HEK293 (cell line): Measurements from ENCODE around the gene SLC22A31.

Experiments used
- GFI1B ChIP-seq: fragments of 450-650 bp; formaldehyde crosslinking; IDR thresholded peaks from 2 replicates; pipeline ENCODE4 v1.5.1; 2016; ENCODE audit warnings: missing biosample characterization, missing genetic modification characterization
- IKZF3 ChIP-seq: fragments of 450-650 bp; IDR thresholded peaks from 2 replicates; pipeline ENCODE4 v1.5.0; 2018; ENCODE audit warnings: missing biosample characterization, mild to moderate bottlenecking, missing genetic modification characterization, moderate library complexity
- KLF7 ChIP-seq: fragments of 450-650 bp; formaldehyde crosslinking; IDR thresholded peaks from 2 replicates; pipeline ENCODE4 v1.5.1; 2016; ENCODE audit warnings: missing biosample characterization, missing genetic modification characterization, borderline replicate concordance
- PRDM2 ChIP-seq: fragments of 450-650 bp; formaldehyde crosslinking; IDR thresholded peaks from 2 replicates; pipeline ENCODE4 v1.5.1; 2016; ENCODE audit warnings: missing biosample characterization, missing genetic modification characterization, borderline replicate concordance
- RBAK ChIP-seq: fragments of 450-650 bp; formaldehyde crosslinking; IDR thresholded peaks from 2 replicates; pipeline ENCODE4 v1.5.1; 2016; ENCODE audit warnings: missing biosample characterization, missing genetic modification characterization
- REST ChIP-seq: fragments of 450-650 bp; formaldehyde crosslinking; IDR thresholded peaks from 2 replicates; pipeline ENCODE4 v1.5.1; 2016; ENCODE audit warnings: missing biosample characterization, missing genetic modification characterization
- SCRT1 ChIP-seq: fragments of 450-650 bp; formaldehyde crosslinking; IDR thresholded peaks from 2 replicates; pipeline ENCODE4 v1.5.1; 2016; ENCODE audit warnings: missing biosample characterization, missing genetic modification characterization, borderline replicate concordance
- SETDB1 ChIP-seq: IDR thresholded peaks from one replicate; pipeline ENCODE4 v1.6.1; 2017; ENCODE audit warnings: mild to moderate bottlenecking, low read length, moderate library complexity, mixed read lengths; ENCODE audit not compliant: insufficient read length
- TCF7L2 ChIP-seq: IDR thresholded peaks from 2 replicates; pipeline ENCODE4 v1.6.1; 2011; ENCODE audit warnings: low read depth, mild to moderate bottlenecking, inconsistent platforms, low read length, moderate library complexity, borderline replicate concordance
- YY1 ChIP-seq: fragments of 450-650 bp; formaldehyde crosslinking; IDR thresholded peaks from 2 replicates; pipeline ENCODE4 v1.5.1; 2018; ENCODE audit warnings: missing biosample characterization, missing genetic modification characterization
- ZBTB17 ChIP-seq: fragments of 450-650 bp; formaldehyde crosslinking; IDR thresholded peaks from 2 replicates; pipeline ENCODE4 v1.5.1; 2016; ENCODE audit warnings: missing biosample characterization, missing genetic modification characterization
- ZBTB21 ChIP-seq: fragments of 450-650 bp; formaldehyde crosslinking; IDR thresholded peaks from 2 replicates; pipeline ENCODE4 v1.5.1; 2017; ENCODE audit warnings: missing biosample characterization, missing genetic modification characterization
- ZBTB8A ChIP-seq: fragments of 450-650 bp; formaldehyde crosslinking; IDR thresholded peaks from 2 replicates; pipeline ENCODE4 v1.5.1; 2016; ENCODE audit warnings: missing biosample characterization, missing genetic modification characterization
- ZFP69B ChIP-seq: fragments of 450-650 bp; formaldehyde crosslinking; IDR thresholded peaks from 2 replicates; pipeline ENCODE4 v1.5.1; 2016; ENCODE audit warnings: missing biosample characterization, missing genetic modification characterization
- ZNF121 ChIP-seq: fragments of 450-650 bp; formaldehyde crosslinking; IDR thresholded peaks from 2 replicates; pipeline ENCODE4 v1.5.1; 2016; ENCODE audit warnings: missing biosample characterization, missing genetic modification characterization
- ZNF221 ChIP-seq: fragments of 450-650 bp; formaldehyde crosslinking; IDR thresholded peaks from 2 replicates; pipeline ENCODE4 v1.5.1; 2017; ENCODE audit warnings: missing biosample characterization, missing genetic modification characterization, borderline replicate concordance
- ZNF266 ChIP-seq: fragments of 450-650 bp; formaldehyde crosslinking; IDR thresholded peaks from 2 replicates; pipeline ENCODE4 v1.5.1; 2016; ENCODE audit warnings: missing biosample characterization, missing genetic modification characterization, low read depth
- ZNF335 ChIP-seq: fragments of 450-650 bp; formaldehyde crosslinking; conservative IDR thresholded peaks from 2 replicates; pipeline ENCODE4 v1.5.1; 2016; ENCODE audit warnings: missing biosample characterization, missing genetic modification characterization
- ZNF362 ChIP-seq: fragments of 450-650 bp; formaldehyde crosslinking; IDR thresholded peaks from 2 replicates; pipeline ENCODE4 v1.5.1; 2016; ENCODE audit warnings: missing biosample characterization, missing genetic modification characterization
- ZNF473 ChIP-seq: fragments of 450-650 bp; formaldehyde crosslinking; IDR thresholded peaks from 2 replicates; pipeline ENCODE4 v1.5.1; 2017; ENCODE audit warnings: missing biosample characterization, missing genetic modification characterization
- ZNF521 ChIP-seq: fragments of 450-650 bp; formaldehyde crosslinking; IDR thresholded peaks from 2 replicates; pipeline ENCODE4 v1.5.1; 2017; ENCODE audit warnings: missing biosample characterization, mild to moderate bottlenecking, missing genetic modification characterization
- ZNF585B ChIP-seq: fragments of 450-650 bp; formaldehyde crosslinking; IDR thresholded peaks from 2 replicates; pipeline ENCODE4 v1.5.1; 2016; ENCODE audit warnings: missing biosample characterization, missing genetic modification characterization
- ZNF639 ChIP-seq: fragments of 450-650 bp; formaldehyde crosslinking; IDR thresholded peaks from 2 replicates; pipeline ENCODE4 v1.5.1; 2016; ENCODE audit warnings: missing biosample characterization, missing genetic modification characterization
- ZNF776 ChIP-seq: fragments of 450-650 bp; formaldehyde crosslinking; IDR thresholded peaks from 2 replicates; pipeline ENCODE4 v1.5.0; 2017; ENCODE audit warnings: missing biosample characterization, missing genetic modification characterization, borderline replicate concordance
- ZNF785 ChIP-seq: fragments of 450-650 bp; formaldehyde crosslinking; IDR thresholded peaks from 2 replicates; pipeline ENCODE4 v1.5.1; 2016; ENCODE audit warnings: missing biosample characterization, missing genetic modification characterization
- ZNF791 ChIP-seq: fragments of 450-650 bp; formaldehyde crosslinking; IDR thresholded peaks from 2 replicates; pipeline ENCODE4 v1.5.1; 2016; ENCODE audit warnings: missing biosample characterization, missing genetic modification characterization
- ZNF792 ChIP-seq: fragments of 450-650 bp; formaldehyde crosslinking; IDR thresholded peaks from 2 replicates; pipeline ENCODE4 v1.5.1; 2016; ENCODE audit warnings: missing biosample characterization, missing genetic modification characterization
- ZNF843 ChIP-seq: fragments of 450-650 bp; formaldehyde crosslinking; IDR thresholded peaks from 2 replicates; pipeline ENCODE4 v1.5.1; 2016; ENCODE audit warnings: missing biosample characterization, missing genetic modification characterization

The SLC22A31 gene

GRCh38 chr16:89241187-89242007 lies 41.1 kb upstream of the SLC22A31 start (continued):
- TF ChIP-seq ZNF473 (tag by site-specific recombination) = no peak
- TF ChIP-seq SETDB1 = no peak
- TF ChIP-seq ZNF266 (tag by site-specific recombination) = no peak
- TF ChIP-seq ZNF843 (tag by site-specific recombination) = no peak
- no peak for TF ChIP-seq REST (tag by site-specific recombination)
- TF ChIP-seq ZNF785 = 0 out of 2 replicates have a peak, but pooled peaks have one; percentile 30
- TF ChIP-seq ZNF221 (tag by site-specific recombination) = no peak
- TF ChIP-seq KLF7 = no peak
- no peak for TF ChIP-seq TCF7L2
- TF ChIP-seq ZBTB17 (tag by site-specific recombination) = peak; percentile 83
- TF ChIP-seq ZNF121 (tag by site-specific recombination) = 0 out of 2 replicates have a peak, but pooled peaks have one; percentile 17
- TF ChIP-seq GFI1B = no peak
- TF ChIP-seq ZBTB8A (tag by site-specific recombination) = no peak; the same call in 1 of the 2 replicates
- TF ChIP-seq SCRT1 = no peak
- no peak for TF ChIP-seq ZNF585B (tag by site-specific recombination)
- peak; percentile 33; the same call in 1 of the 2 replicates for TF ChIP-seq ZNF792
- 0 out of 2 replicates have a peak, but pooled peaks have one; percentile 5 for TF ChIP-seq PRDM2
- TF ChIP-seq ZNF639 = no peak
- no peak for TF ChIP-seq YY1
- TF ChIP-seq RBAK (tag by site-specific recombination) = no peak
- TF ChIP-seq ZNF776 (tag by site-specific recombination) = no peak
- TF ChIP-seq ZNF791 (tag by site-specific recombination) = no peak
- TF ChIP-seq ZNF362 (tag by site-specific recombination) = no peak
- TF ChIP-seq IKZF3 = no peak
- peak; percentile 74; the same call in 1 of the 2 replicates for TF ChIP-seq ZBTB21
- no peak for TF ChIP-seq ZNF521 (tag by site-specific recombination)
- peak; percentile 14; the same call in 1 of the 2 replicates for TF ChIP-seq ZFP69B (tag by site-specific recombination)
- TF ChIP-seq ZNF335 (tag by site-specific recombination) = peak; percentile 69
